Panc1 (cell line): ENCODE data around the gene BRAT1.

Source experiments
- CTCF ChIP-seq: fragments of 450-650 bp; IDR thresholded peaks from 2 replicates; pipeline ENCODE4 v1.5.1; 2017; ENCODE audit warnings: mild to moderate bottlenecking
- REST ChIP-seq, 2 experiments: IDR thresholded peaks; 2 replicates each; pipeline ENCODE4 v1.6.1; 2011 to 2012; ENCODE audit warnings: low read depth in 2 of 2, control low read depth in 1 of 2, low read length in 1 of 2, mild to moderate bottlenecking in 1 of 2, moderate library complexity in 1 of 2; ENCODE audit not compliant: insufficient read depth in 1 of 2

DNA sequence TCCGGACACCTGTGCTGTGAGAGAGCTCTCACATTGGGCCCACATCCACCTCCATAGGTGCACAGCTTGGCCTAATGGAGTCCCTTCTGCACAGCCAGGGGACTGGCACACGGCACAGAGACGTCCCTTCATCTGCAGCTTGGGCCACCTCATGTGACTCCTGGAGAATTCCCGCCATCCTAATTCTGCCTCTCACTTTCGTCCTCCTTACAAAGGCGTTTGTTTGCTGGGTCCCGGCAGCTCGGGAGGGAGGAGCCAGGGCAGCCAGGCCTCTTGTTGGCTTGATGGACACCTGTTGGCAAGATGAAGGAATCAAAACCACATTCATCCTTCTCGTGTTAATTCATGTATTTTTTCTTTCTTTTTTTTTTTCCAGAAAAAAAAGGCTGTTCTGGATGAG is 45.7 kb upstream of the BRAT1 start:
- TF ChIP-seq CTCF (no peak), REST (IDR thresholded peaks at IDR 0.05; ENCODE audit: insufficient read depth in 1 of 2, low read depth in 2 of 2, low read length in 1 of 2) (no peak)
